Transverse colon (tissue), 4 donors: ENCODE results near the gene HPD. TPM values are rescaled to one million over a fixed set of nuclear protein-coding genes. Genes with fewer than 3 reads are reported as not detected.
A peak's percentile ranks its signal among the peaks of the same experiment; 100 is the strongest.

ENCODE experiments used
- DNase-seq: peaks from one replicate; pipeline ENCODE4 v3.0.0-alpha.2; 2019
- H3K27ac ChIP-seq, 4 donors: fragments of 200-600 bp; sonication (generic); 2 replicates each; pipeline ENCODE4 v1.5.1; 2016 to 2018; ENCODE audit warnings: inconsistent platforms in 4 of 4
- H3K27me3 ChIP-seq: fragments of 200-600 bp; sonication (generic); 2 replicates; pipeline ENCODE4 v1.5.1; 2017; ENCODE audit warnings: inconsistent platforms
- H3K36me3 ChIP-seq, 4 donors: fragments of 200-600 bp; sonication (generic); 2 replicates each; pipeline ENCODE4 v1.5.1; 2017 to 2019; ENCODE audit warnings: inconsistent platforms in 4 of 4
- H3K4me1 ChIP-seq, 4 donors: fragments of 200-600 bp; sonication (generic); 2 replicates each; pipeline ENCODE4 v1.5.1; 2017 to 2020; ENCODE audit warnings: inconsistent platforms in 4 of 4
- H3K4me3 ChIP-seq, 4 donors: fragments of 200-600 bp; sonication (generic); 1 replicate in 1 of 4; 2 replicates in 3 of 4; pipeline versions ENCODE4 v1.5.1 to v1.6.1; 2017 to 2019; ENCODE audit warnings: inconsistent platforms in 4 of 4
- H3K9me3 ChIP-seq, 2 donors: fragments of 200-600 bp; sonication (generic); 2 replicates each; pipeline ENCODE4 v1.5.1; 2017 to 2019; ENCODE audit warnings: inconsistent platforms in 2 of 2
- EP300 ChIP-seq: sonication (generic); formaldehyde crosslinking; IDR thresholded peaks from one replicate; pipeline ENCODE4 v1.6.1; 2017; ENCODE audit warnings: antibody characterized with exemption, low read depth
- POLR2A ChIP-seq: fragments of 450-650 bp; IDR thresholded peaks from one replicate; pipeline ENCODE4 v1.6.1; 2016; ENCODE audit warnings: antibody characterized with exemption, mild to moderate bottlenecking, moderate library complexity
- POLR2AphosphoS5 ChIP-seq, 3 donors: sonication (generic); formaldehyde crosslinking; IDR thresholded peaks; one replicate each; pipeline ENCODE4 v1.6.1; 2016; ENCODE audit warnings: antibody characterized with exemption in 3 of 3
- WGBS, 2 donors: methylation state at CpG; one replicate each; pipeline ENCODE4 v1.1.5; 2018; ENCODE audit warnings: low coverage in 1 of 2; 5-methylcytosine and 5-hydroxymethylcytosine counted together
- in situ Hi-C, 4 donors: fragments of 200-750 bp; cut with MboI; loops; one replicate each; pipeline versions ENCODE4 v1.15.0 to v1.15.1; 2017; ENCODE audit warnings: low sequenced_read_pairs in 3 of 4, low pct_ligation_motif_present in 1 of 4, low pct_unique_long_range_greater_than_20kb in 1 of 4
- intact Hi-C: fragments of 100-400 bp; cut with DNase I; formaldehyde crosslinking; loops from one replicate; pipeline ENCODE4 v1.15.1; 2023; ENCODE audit warnings: low total_unique reads
- total RNA-seq, 4 donors: library from RNA; depleted of rRNA; stranded (reverse); fragments of >200 nt; gene quantifications; one replicate each; pipeline ENCODE4 v1.1.0, GENCODE V29; 2016
- TF ChIP-seq, protein P1 (sequence below), 5 experiments: fragments of 200-600 bp in 3 of 5; fragments of 450-650 bp in 2 of 5; sonication (generic) in 3 of 5; IDR thresholded peaks; 1 replicate in 2 of 5; 2 replicates in 3 of 5; pipeline ENCODE4 v1.5.1; 2016 to 2017; ENCODE audit warnings: antibody characterized with exemption in 5 of 5, inconsistent platforms in 3 of 5, mild to moderate bottlenecking in 2 of 5, moderate library complexity in 1 of 5

The HPD gene
- total RNA-seq, 4 donors from 2014 or later, result 0.41 TPM; not detected in 3

DNA sequence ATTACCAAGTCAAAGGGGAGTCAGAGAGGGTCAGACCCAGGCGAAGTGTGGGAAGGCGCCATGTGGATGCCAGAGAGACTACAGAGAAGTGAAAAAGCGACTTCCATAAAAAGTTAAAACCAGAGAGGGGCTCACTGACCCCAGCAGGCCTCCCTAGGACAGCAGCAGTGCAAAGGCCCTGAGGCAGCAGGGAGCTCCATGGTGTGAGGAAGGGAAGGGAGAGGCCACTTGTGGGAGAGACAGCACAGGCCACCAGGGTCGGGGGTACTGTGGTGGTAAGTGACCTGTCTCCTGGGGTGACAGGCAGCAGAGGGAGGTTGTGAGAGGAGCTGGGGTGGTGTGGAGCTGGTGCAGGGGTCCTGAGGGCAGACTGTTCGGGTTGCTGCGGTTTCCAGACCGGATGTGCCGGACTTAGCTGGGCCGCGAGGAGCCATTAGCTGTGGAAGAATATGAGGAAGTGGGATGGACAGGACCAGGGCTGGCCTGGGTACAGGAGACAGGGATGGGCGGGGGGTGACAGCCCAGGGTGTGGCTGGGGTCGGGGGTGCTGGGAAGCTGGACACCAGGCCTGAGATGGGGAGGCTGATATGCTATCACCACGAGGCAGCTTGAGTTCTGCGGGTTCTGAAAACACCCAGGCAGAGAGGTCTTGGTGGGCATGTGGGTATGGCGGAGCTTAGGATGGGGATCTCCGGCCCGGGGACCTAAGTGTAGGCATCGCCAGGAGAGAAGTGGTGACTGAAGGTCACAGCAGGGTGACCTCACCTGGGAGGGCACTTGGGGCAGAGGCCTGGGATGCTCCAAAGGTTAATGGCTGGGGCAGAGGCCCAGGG lies 32.1 kb downstream of the HPD start:
- TF ChIP-seq POLR2A (no peak), EP300 (no peak), POLR2AphosphoS5 (IDR thresholded peaks at IDR 0.05) (no peak)
- TF ChIP-seq, protein P1, sequence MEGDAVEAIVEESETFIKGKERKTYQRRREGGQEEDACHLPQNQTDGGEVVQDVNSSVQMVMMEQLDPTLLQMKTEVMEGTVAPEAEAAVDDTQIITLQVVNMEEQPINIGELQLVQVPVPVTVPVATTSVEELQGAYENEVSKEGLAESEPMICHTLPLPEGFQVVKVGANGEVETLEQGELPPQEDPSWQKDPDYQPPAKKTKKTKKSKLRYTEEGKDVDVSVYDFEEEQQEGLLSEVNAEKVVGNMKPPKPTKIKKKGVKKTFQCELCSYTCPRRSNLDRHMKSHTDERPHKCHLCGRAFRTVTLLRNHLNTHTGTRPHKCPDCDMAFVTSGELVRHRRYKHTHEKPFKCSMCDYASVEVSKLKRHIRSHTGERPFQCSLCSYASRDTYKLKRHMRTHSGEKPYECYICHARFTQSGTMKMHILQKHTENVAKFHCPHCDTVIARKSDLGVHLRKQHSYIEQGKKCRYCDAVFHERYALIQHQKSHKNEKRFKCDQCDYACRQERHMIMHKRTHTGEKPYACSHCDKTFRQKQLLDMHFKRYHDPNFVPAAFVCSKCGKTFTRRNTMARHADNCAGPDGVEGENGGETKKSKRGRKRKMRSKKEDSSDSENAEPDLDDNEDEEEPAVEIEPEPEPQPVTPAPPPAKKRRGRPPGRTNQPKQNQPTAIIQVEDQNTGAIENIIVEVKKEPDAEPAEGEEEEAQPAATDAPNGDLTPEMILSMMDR (IDR thresholded peaks at IDR 0.05), result no peak

GRCh38 chr12:121825041-121825523 lies 33.6 kb downstream of the HPD start:
- DNase-seq, result no peak
- no peak overlapping the region for H3K27ac ChIP-seq
- peaks cover 0 to 63% (median 27%) of the 10 kb centered on the region in 4 donors for H3K36me3 ChIP-seq
- no peak overlapping the region for H3K4me3 ChIP-seq
- H3K27me3 ChIP-seq, result no peaks in the 10 kb centered on the region
- in situ Hi-C loops (no loop called here), intact Hi-C loops (no loop called here)
- H3K9me3 ChIP-seq, result no peaks in the 10 kb centered on the region
- TF ChIP-seq POLR2A (peak; percentile 12), EP300 (no peak)
- no peaks in the 10 kb centered on the region for H3K4me1 ChIP-seq
- 87 to 88% methylated on average over 9 to 18 of the region's 18 CpGs for whole genome bisulfite sequencing, 2 donors

More for the DNA sequence above, 32.1 kb downstream of the HPD start:
- in situ Hi-C loops (no loop called here), intact Hi-C loops (no loop called here)
- Histone ChIP-seq H3K27ac (no peak overlapping the region), H3K36me3 (peaks cover 0 to 62% (median 27%) of the 10 kb centered on the region in 4 donors), H3K27me3 (no peaks in the 10 kb centered on the region), H3K4me1 (no peaks in the 10 kb centered on the region), H3K9me3 (no peaks in the 10 kb centered on the region), H3K4me3 (no peak overlapping the region)
- no peak for DNase-seq
- WGBS, 2 donors, result 90 to 93% methylated on average over 6 to 18 of the region's 18 CpGs

- Histone ChIP-seq H3K4me3 (no peak overlapping the region), H3K9me3 (no peaks in the 10 kb centered on the region), H3K27ac (no peak overlapping the region), H3K27me3 (no peaks in the 10 kb centered on the region), H3K36me3 (peaks cover 0 to 64% (median 28%) of the 10 kb centered on the region in 4 donors), H3K4me1 (no peaks in the 10 kb centered on the region)
- in situ Hi-C loops, result no loop called here
- WGBS, 2 donors, result 84% methylated on average over 12 of the region's 12 CpGs; no CpG with 5 or more reads in 1 of the 2 donors
- no peak for TF ChIP-seq POLR2AphosphoS5 (IDR thresholded peaks at IDR 0.05)
- TF ChIP-seq, protein P1 (IDR thresholded peaks at IDR 0.05), result no peak
- no peak for TF ChIP-seq EP300
- TF ChIP-seq POLR2A, result no peak
- intact Hi-C loops, result no loop called here
- no peak for DNase-seq
Observed at GRCh38 chr12:121823727-121824115, 34.9 kb downstream of the HPD start.

GRCh38 chr12:121823101-121823726 lies 35.4 kb downstream of the HPD start:
- Histone ChIP-seq H3K27me3 (no peaks in the 10 kb centered on the region), H3K36me3 (peaks cover 0 to 62% (median 27%) of the 10 kb centered on the region in 4 donors), H3K27ac (no peak overlapping the region), H3K4me1 (no peaks in the 10 kb centered on the region), H3K4me3 (no peak overlapping the region), H3K9me3 (no peaks in the 10 kb centered on the region)
- in situ Hi-C loops (no loop called here), intact Hi-C loops (no loop called here)
- DNase-seq, result no peak
- WGBS, 2 donors, result 89% methylated on average over 35 of the region's 36 CpGs; no CpG with 5 or more reads in 1 of the 2 donors
- no peak for TF ChIP-seq EP300
- no peak for TF ChIP-seq POLR2AphosphoS5 (IDR thresholded peaks at IDR 0.05)
